Activated CD8-positive, alpha-beta memory T cell treated with anti-CD3 and anti-CD28 coated beads, Interleukin-2, amount 10 ng/mL, durations not matched to agents 7 days and 5 days (primary cell): Measurements from ENCODE around the gene GRM7. TPM values are rescaled to one million over a fixed set of nuclear protein-coding genes. Genes with fewer than 3 reads are reported as not detected.

Source experiments
- ATAC-seq: fragments of 150-1000 bp; cut with Tn5 transposase; one replicate; pipeline ENCODE4 v1.10.0; 2021; ENCODE audit warnings: moderate library complexity
- CTCF ChIA-PET: fragments of 350-600 bp; sonication (Branson Sonifier 250); formaldehyde crosslinking; loops from one replicate; lab custom pipeline; 2021; ENCODE audit warnings: antibody characterized with exemption; lab: Charles Lee
- DNase-seq: peaks from one replicate; pipeline ENCODE4 v3.0.0-alpha.2; 2020
- H3K27ac Mint-ChIP-seq: one replicate; pipeline ENCODE4 v1.8.0; 2021; ENCODE audit warnings: mild to moderate bottlenecking, mixed read lengths
- H3K27me3 Mint-ChIP-seq: one replicate; pipeline ENCODE4 v1.8.0; 2021; ENCODE audit warnings: mixed read lengths
- H3K36me3 Mint-ChIP-seq: one replicate; pipeline ENCODE4 v1.8.0; 2021; ENCODE audit warnings: mild to moderate bottlenecking, mixed read lengths
- H3K4me1 Mint-ChIP-seq: one replicate; pipeline ENCODE4 v1.8.0; 2021; ENCODE audit warnings: mixed read lengths
- H3K4me3 Mint-ChIP-seq: one replicate; pipeline ENCODE4 v1.8.0; 2021; ENCODE audit warnings: mild to moderate bottlenecking, moderate library complexity, mixed read lengths
- H3K9me3 Mint-ChIP-seq: one replicate; pipeline ENCODE4 v1.8.0; 2022; ENCODE audit warnings: low read depth, mixed read lengths
- total RNA-seq, 2 experiments: library from RNA; stranded (reverse); gene quantifications; one replicate each; pipeline ENCODE4 v1.2.3, GENCODE V29; 2021

GRM7 gene
- total RNA-seq, 2 experiments from 2014 or later: not detected

DNA sequence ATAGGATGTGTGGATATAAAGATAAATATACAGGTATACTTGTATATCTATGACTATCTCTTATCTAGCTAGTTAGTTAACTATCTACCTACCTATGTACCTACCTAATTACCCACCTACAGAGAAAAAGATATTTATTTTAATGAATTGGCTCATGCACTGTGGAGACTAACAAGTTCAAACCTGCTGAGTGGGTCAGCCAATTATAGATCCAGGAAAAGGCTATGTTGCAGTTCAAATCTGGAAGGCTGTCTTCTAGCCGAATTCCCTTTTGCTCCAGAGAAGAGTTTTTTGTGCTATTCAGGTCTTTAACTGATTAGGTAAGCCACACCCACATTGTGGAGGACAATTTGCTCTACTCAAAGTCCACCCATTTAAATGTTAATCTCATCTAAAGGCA lies 335.0 kb downstream of the GRM7 start:
- Mint-ChIP-seq H3K4me3 (no peak overlapping the region), H3K9me3 (peaks cover 6% of the 10 kb centered on the region), H3K27ac (no peak overlapping the region), H3K36me3 (no peaks in the 10 kb centered on the region), H3K27me3 (no peaks in the 10 kb centered on the region), H3K4me1 (no peaks in the 10 kb centered on the region)
- DNase-seq (no peak), ATAC-seq (no peak)
- CTCF ChIA-PET: no interaction called here

GRCh38 chr3:7201784-7202183 lies 340.9 kb downstream of the GRM7 start:
- no peak for ATAC-seq
- no peaks in the 10 kb centered on the region for H3K27me3 Mint-ChIP-seq
- DNase-seq: no peak
- no peak overlapping the region for H3K27ac Mint-ChIP-seq
- H3K9me3 Mint-ChIP-seq: peaks cover 4% of the 10 kb centered on the region
- CTCF ChIA-PET: no interaction called here
- no peaks in the 10 kb centered on the region for H3K4me1 Mint-ChIP-seq
- no peak overlapping the region for H3K4me3 Mint-ChIP-seq
- H3K36me3 Mint-ChIP-seq: no peaks in the 10 kb centered on the region

- ATAC-seq (no peak), DNase-seq (no peak)
- H3K27me3 Mint-ChIP-seq: no peaks in the 10 kb centered on the region
- no peak overlapping the region for H3K4me3 Mint-ChIP-seq
- H3K9me3 Mint-ChIP-seq: peaks cover 8% of the 10 kb centered on the region
- CTCF ChIA-PET: no interaction called here
- H3K4me1 Mint-ChIP-seq: no peaks in the 10 kb centered on the region
- no peak overlapping the region for H3K27ac Mint-ChIP-seq
- H3K36me3 Mint-ChIP-seq: no peaks in the 10 kb centered on the region
These were observed 343.3 kb downstream of the GRM7 start for GRCh38 chr3:7203969-7204847.

GRCh38 chr3:7204848-7205156 lies 343.9 kb downstream of the GRM7 start:
- Mint-ChIP-seq H3K4me3 (no peak overlapping the region), H3K27me3 (no peaks in the 10 kb centered on the region), H3K36me3 (no peaks in the 10 kb centered on the region), H3K27ac (no peak overlapping the region), H3K4me1 (no peaks in the 10 kb centered on the region), H3K9me3 (peaks cover 8% of the 10 kb centered on the region)
- CTCF ChIA-PET: no interaction called here
- DNase-seq (no peak), ATAC-seq (no peak)

GRCh38 chr3:7205535-7205934 lies 344.6 kb downstream of the GRM7 start:
- CTCF ChIA-PET: no interaction called here
- peaks cover 8% of the 10 kb centered on the region for H3K9me3 Mint-ChIP-seq
- no peaks in the 10 kb centered on the region for H3K27me3 Mint-ChIP-seq
- no peak overlapping the region for H3K27ac Mint-ChIP-seq
- no peaks in the 10 kb centered on the region for H3K36me3 Mint-ChIP-seq
- no peak overlapping the region for H3K4me3 Mint-ChIP-seq
- ATAC-seq (no peak), DNase-seq (no peak)
- no peaks in the 10 kb centered on the region for H3K4me1 Mint-ChIP-seq

GRCh38 chr3:7205962-7206361 lies 345.0 kb downstream of the GRM7 start:
- H3K4me1 Mint-ChIP-seq: no peaks in the 10 kb centered on the region
- H3K4me3 Mint-ChIP-seq: no peak overlapping the region

DNA sequence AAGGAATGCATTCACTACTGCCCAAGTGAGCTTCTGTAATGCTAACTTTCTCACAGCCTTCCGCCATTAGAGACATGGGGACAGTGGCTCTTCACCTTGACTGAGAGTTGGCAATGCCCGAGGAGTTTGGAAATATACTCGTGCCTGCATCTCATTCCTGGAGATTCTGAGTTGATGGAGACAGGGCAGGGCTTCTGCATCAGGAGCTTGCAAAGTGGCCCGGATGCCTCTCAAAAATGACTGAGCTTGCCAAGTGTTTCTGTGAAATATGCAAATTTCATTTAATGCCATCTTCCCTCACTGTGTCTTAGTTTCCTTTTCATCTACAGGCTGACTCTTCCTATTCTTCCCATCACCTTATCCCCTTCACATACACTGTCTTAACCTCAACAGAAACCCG lies 346.2 kb downstream of the GRM7 start:
- peaks cover 9% of the 10 kb centered on the region for H3K9me3 Mint-ChIP-seq
- no peak overlapping the region for H3K4me3 Mint-ChIP-seq
- ATAC-seq: no peak
- CTCF ChIA-PET: no interaction called here
- DNase-seq: no peak
- no peaks in the 10 kb centered on the region for H3K4me1 Mint-ChIP-seq
- H3K36me3 Mint-ChIP-seq: no peaks in the 10 kb centered on the region
- no peak overlapping the region for H3K27ac Mint-ChIP-seq
- no peaks in the 10 kb centered on the region for H3K27me3 Mint-ChIP-seq

More at GRCh38 chr3:7205962-7206361, 345.0 kb downstream of the GRM7 start:
- Mint-ChIP-seq H3K27ac (no peak overlapping the region), H3K36me3 (no peaks in the 10 kb centered on the region), H3K9me3 (peaks cover 8% of the 10 kb centered on the region), H3K27me3 (no peaks in the 10 kb centered on the region)
- no peak for DNase-seq
- CTCF ChIA-PET: no interaction called here
- no peak for ATAC-seq

DNA sequence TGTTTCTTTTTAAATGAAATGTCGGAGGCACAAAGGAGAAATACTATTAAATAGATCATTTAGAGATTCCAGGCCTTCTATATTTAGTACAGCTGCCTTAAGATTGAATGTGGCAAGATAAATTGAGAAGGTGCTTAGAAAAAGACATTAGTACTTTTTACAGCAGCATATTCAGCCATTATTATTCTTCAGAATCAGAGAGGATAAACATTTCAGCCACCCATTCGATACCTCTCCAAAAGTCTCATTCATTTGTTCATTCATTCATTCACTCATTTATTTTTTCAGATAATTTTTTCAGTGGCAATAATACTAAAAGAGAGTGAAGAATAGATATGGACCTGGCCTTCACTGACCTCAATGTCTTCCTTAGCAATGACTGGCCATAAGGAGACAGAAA lies 347.0 kb downstream of the GRM7 start:
- ATAC-seq (no peak), DNase-seq (no peak)
- no peaks in the 10 kb centered on the region for H3K36me3 Mint-ChIP-seq
- no peaks in the 10 kb centered on the region for H3K4me1 Mint-ChIP-seq
- no peaks in the 10 kb centered on the region for H3K27me3 Mint-ChIP-seq
- peaks cover 11% of the 10 kb centered on the region for H3K9me3 Mint-ChIP-seq
- CTCF ChIA-PET: no interaction called here
- no peak overlapping the region for H3K4me3 Mint-ChIP-seq
- H3K27ac Mint-ChIP-seq: no peak overlapping the region

GRCh38 chr3:7209098-7209497 lies 348.2 kb downstream of the GRM7 start:
- Mint-ChIP-seq H3K4me1 (no peaks in the 10 kb centered on the region), H3K27ac (no peak overlapping the region)
- no peak for ATAC-seq

DNA sequence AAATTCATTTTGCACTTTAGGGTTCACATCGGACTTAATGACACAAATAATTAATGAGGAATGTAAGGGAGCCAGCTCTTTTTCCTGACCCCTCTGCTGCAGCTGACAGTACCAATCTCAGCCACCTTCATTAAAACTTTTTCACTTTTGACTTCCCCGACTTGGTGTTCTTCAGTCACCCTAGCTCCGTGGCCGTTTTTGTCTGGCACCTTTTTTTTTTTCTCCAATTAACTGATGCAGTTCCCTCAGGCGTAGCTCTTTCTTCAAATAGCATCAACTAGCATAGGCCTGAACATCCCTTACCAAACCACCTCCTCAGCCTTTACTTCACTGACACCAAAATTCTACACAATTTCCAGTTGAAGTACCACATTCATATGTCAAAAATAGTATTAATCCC lies 350.8 kb downstream of the GRM7 start:
- Mint-ChIP-seq H3K4me3 (no peak overlapping the region), H3K36me3 (no peaks in the 10 kb centered on the region), H3K27ac (no peak overlapping the region), H3K4me1 (no peaks in the 10 kb centered on the region), H3K27me3 (no peaks in the 10 kb centered on the region), H3K9me3 (peaks cover 13% of the 10 kb centered on the region)
- ATAC-seq: no peak
- CTCF ChIA-PET: no interaction called here
- DNase-seq: no peak

More at GRCh38 chr3:7209098-7209497, 348.2 kb downstream of the GRM7 start:
- Mint-ChIP-seq H3K9me3 (peaks cover 13% of the 10 kb centered on the region), H3K36me3 (no peaks in the 10 kb centered on the region), H3K27me3 (no peaks in the 10 kb centered on the region), H3K4me3 (no peak overlapping the region)
- CTCF ChIA-PET: no interaction called here
- no peak for DNase-seq

DNA sequence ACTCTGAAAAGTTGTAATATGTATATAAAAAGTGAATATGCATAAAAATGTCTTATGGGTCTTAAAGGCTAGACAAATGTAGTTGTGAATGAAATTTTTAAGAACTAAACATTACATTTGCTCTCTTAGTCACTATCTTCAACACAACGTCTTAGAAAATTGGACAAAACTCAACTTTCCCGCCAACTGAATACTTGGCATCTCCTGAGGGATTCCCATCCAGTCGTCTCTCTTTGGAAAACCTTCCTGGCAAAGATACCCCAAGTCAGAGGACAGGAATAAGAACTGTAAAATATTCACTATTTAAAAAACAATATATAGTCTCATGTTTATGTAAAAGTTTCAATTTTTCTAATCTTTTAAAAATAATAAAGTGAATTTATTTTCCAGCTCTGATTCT lies 354.8 kb downstream of the GRM7 start:
- H3K36me3 Mint-ChIP-seq: no peaks in the 10 kb centered on the region
- DNase-seq (no peak), ATAC-seq (no peak)
- H3K27me3 Mint-ChIP-seq: no peaks in the 10 kb centered on the region
- CTCF ChIA-PET: no interaction called here
- no peak overlapping the region for H3K4me3 Mint-ChIP-seq
- peaks cover 9% of the 10 kb centered on the region for H3K9me3 Mint-ChIP-seq
- H3K4me1 Mint-ChIP-seq: no peaks in the 10 kb centered on the region
- H3K27ac Mint-ChIP-seq: no peak overlapping the region

GRCh38 chr3:7226393-7226792 lies 365.5 kb downstream of the GRM7 start:
- H3K27ac Mint-ChIP-seq: no peak overlapping the region
- DNase-seq (no peak), ATAC-seq (no peak)
- no peaks in the 10 kb centered on the region for H3K27me3 Mint-ChIP-seq
- no peaks in the 10 kb centered on the region for H3K9me3 Mint-ChIP-seq
- H3K4me1 Mint-ChIP-seq: no peaks in the 10 kb centered on the region
- H3K4me3 Mint-ChIP-seq: no peak overlapping the region
- CTCF ChIA-PET: no interaction called here
- H3K36me3 Mint-ChIP-seq: no peaks in the 10 kb centered on the region

- Mint-ChIP-seq H3K9me3 (peaks cover 7% of the 10 kb centered on the region), H3K36me3 (no peaks in the 10 kb centered on the region), H3K4me1 (no peaks in the 10 kb centered on the region), H3K27ac (no peak overlapping the region), H3K4me3 (no peak overlapping the region), H3K27me3 (no peaks in the 10 kb centered on the region)
- DNase-seq (no peak), ATAC-seq (no peak)
- CTCF ChIA-PET: no interaction called here
These were observed 377.8 kb downstream of the GRM7 start for GRCh38 chr3:7238565-7239295.
